GM21786 (cell line): ENCODE data around the gene TAF11L7.
"Not testable (repeated sequence)": the region's sequence is repeated elsewhere in the genome, so short reads cannot be mapped to it uniquely, and the experiment has no call there.

ENCODE experiments used
- ATAC-seq: cut with Tn5 transposase; IDR thresholded peaks from one replicate; pipeline ENCODE4 v1.9.1; 2021; ENCODE audit not compliant: unreplicated experiment

TAF11L7 gene

GRCh38 chr5:17585658-17586057 is at the start of gene TAF11L7:
TSS of gene TAF11L7 (minus strand) at chr5:17585758.
- ATAC-seq = not testable (repeated sequence)

GRCh38 chr5:17634160-17634559 is 48.6 kb upstream of the TAF11L7 start, which contains the start of gene TAF11L14:
TSS of gene TAF11L14 (plus strand) at chr5:17634460.
- no peak for ATAC-seq

GRCh38 chr5:17631788-17632187 is 46.2 kb upstream of the TAF11L7 start, which contains the start of gene TAF11L13:
TSS of gene TAF11L13 (plus strand) at chr5:17632088.
- ATAC-seq = not testable (repeated sequence)

- ATAC-seq = no peak
Measured at GRCh38 chr5:17625686-17626085, 40.1 kb upstream of the TAF11L7 start.

GRCh38 chr5:17620627-17621026 is 35.1 kb upstream of the TAF11L7 start:
- ATAC-seq = no peak

GRCh38 chr5:17619354-17619753 is 33.8 kb upstream of the TAF11L7 start:
- ATAC-seq = no peak

- ATAC-seq = no peak
Measured at GRCh38 chr5:17614872-17615605, 29.5 kb upstream of the TAF11L7 start.

- not testable (repeated sequence) for ATAC-seq
Measured at GRCh38 chr5:17610092-17610491, 24.5 kb upstream of the TAF11L7 start, which contains the start of gene TAF11L12. TSS of gene TAF11L12 (plus strand) at chr5:17610392.

- not testable (repeated sequence) for ATAC-seq
Measured at GRCh38 chr5:17607461-17607860, 21.9 kb upstream of the TAF11L7 start.

GRCh38 chr5:17604951-17605350 is 19.4 kb upstream of the TAF11L7 start:
- ATAC-seq = no peak

- not testable (repeated sequence) for ATAC-seq
Measured at GRCh38 chr5:17603880-17604279, 18.3 kb upstream of the TAF11L7 start, which contains the start of gene TAF11L11. TSS of gene TAF11L11 (plus strand) at chr5:17604183.

GRCh38 chr5:17597728-17598127 is 12.2 kb upstream of the TAF11L7 start, which contains the start of gene TAF11L10:
TSS of gene TAF11L10 (minus strand) at chr5:17597828.
- not testable (repeated sequence) for ATAC-seq

- not testable (repeated sequence) for ATAC-seq
Measured at GRCh38 chr5:17594255-17594654, 8.7 kb upstream of the TAF11L7 start, which contains the start of gene TAF11L9. TSS of gene TAF11L9 (minus strand) at chr5:17594394.

GRCh38 chr5:17590860-17591259 is 5.3 kb upstream of the TAF11L7 start, which contains the start of gene TAF11L8:
TSS of gene TAF11L8 (minus strand) at chr5:17590960.
- ATAC-seq = not testable (repeated sequence)
